Caco-2 (cell line): Measurements from ENCODE around the gene YJEFN3. TPM values are rescaled to one million over a fixed set of nuclear protein-coding genes. Genes with fewer than 3 reads are reported as not detected.

ENCODE experiments used
- BruUV-seq: library from RNA; stranded (reverse); fragments of 400-500 nt; replicated peaks from 2 replicates; lab custom pipeline; 2021; lab: Mats Ljungman, UMichigan
- CTCF ChIA-PET: fragments of 300-600 bp; sonication (Branson Sonifier 250); formaldehyde crosslinking; loops from one replicate; lab custom pipeline; 2022; ENCODE audit warnings: antibody characterized with exemption; lab: Charles Lee
- POLR2A ChIA-PET: fragments of 300-600 bp; sonication (Branson Sonifier 250); formaldehyde crosslinking; loops from one replicate; lab custom pipeline; 2022; ENCODE audit warnings: antibody characterized with exemption; lab: Charles Lee
- DNase-seq, 2 experiments: peaks; one replicate each; pipeline versions ENCODE4 v3.0.0 to v3.0.0-alpha.2; 2020 to 2022
- H3K27me3 ChIP-seq: replicated peaks from 2 replicates; pipeline ENCODE4 v1.6.0; 2011; ENCODE audit warnings: low read length; ENCODE audit not compliant: control insufficient read depth, insufficient read depth
- H3K36me3 ChIP-seq: 2 replicates; pipeline ENCODE4 v1.5.1; 2011; ENCODE audit warnings: low read length; ENCODE audit not compliant: control insufficient read depth, insufficient read depth
- H3K4me1 ChIP-seq: fragments of 250-450 bp; sonication (Bioruptor Pico); 2 replicates; pipeline ENCODE4 v1.5.1; 2020; ENCODE audit warnings: mild to moderate bottlenecking
- H3K4me3 ChIP-seq: 2 replicates; pipeline ENCODE4 v1.5.1; 2011; ENCODE audit warnings: low read depth, mild to moderate bottlenecking, control low read depth, low read length
- H3K9me3 ChIP-seq: fragments of 250-450 bp; sonication (Bioruptor Pico); 2 replicates; pipeline ENCODE4 v1.5.1; 2020; ENCODE audit warnings: mild to moderate bottlenecking, moderate library complexity
- H3K27ac Mint-ChIP-seq: one replicate; pipeline ENCODE4 v1.8.0; 2022; ENCODE audit warnings: mixed read lengths; ENCODE audit not compliant: unreplicated experiment
- H3K27me3 Mint-ChIP-seq: one replicate; pipeline ENCODE4 v1.8.0; 2022; ENCODE audit warnings: mixed read lengths; ENCODE audit not compliant: insufficient read depth, unreplicated experiment
- H3K36me3 Mint-ChIP-seq: one replicate; pipeline ENCODE4 v1.8.0; 2022; ENCODE audit warnings: mild to moderate bottlenecking, mixed read lengths; ENCODE audit not compliant: insufficient read depth, unreplicated experiment
- H3K4me1 Mint-ChIP-seq: one replicate; pipeline ENCODE4 v1.8.0; 2022; ENCODE audit warnings: low read depth, mixed read lengths; ENCODE audit not compliant: unreplicated experiment
- H3K4me3 Mint-ChIP-seq: one replicate; pipeline ENCODE4 v1.8.0; 2022; ENCODE audit warnings: mild to moderate bottlenecking, moderate library complexity, mixed read lengths; ENCODE audit not compliant: unreplicated experiment
- H3K9me3 Mint-ChIP-seq: one replicate; pipeline ENCODE4 v1.8.0; 2022; ENCODE audit warnings: mixed read lengths; ENCODE audit not compliant: unreplicated experiment
- CTCF ChIP-seq, 2 experiments: fragments of 200-600 bp in 1 of 2; IDR thresholded peaks; 1 replicate in 1 of 2; 2 replicates in 1 of 2; pipeline versions ENCODE4 v1.5.1 to v1.8.0; 2011 to 2022; ENCODE audit warnings: antibody characterized with exemption in 1 of 2, control low read depth in 1 of 2, inconsistent platforms in 1 of 2, low read depth in 1 of 2, low read length in 1 of 2, mild to moderate bottlenecking in 1 of 2, moderate library complexity in 1 of 2; ENCODE audit not compliant: insufficient read depth in 1 of 2, severe bottlenecking in 1 of 2, unreplicated experiment in 1 of 2
- intact Hi-C: fragments of 100-400 bp; cut with micrococcal nuclease; formaldehyde crosslinking; loops from one replicate; pipeline ENCODE4 v1.10.0; 2022; ENCODE audit not compliant: unreplicated experiment
- total RNA-seq: library from RNA; stranded (reverse); gene quantifications from 2 replicates; pipeline ENCODE4 v1.2.3, GENCODE V29; 2022

YJEFN3 gene
- total RNA-seq, 1 experiment from 2014 or later, result 8.1 TPM

DNA sequence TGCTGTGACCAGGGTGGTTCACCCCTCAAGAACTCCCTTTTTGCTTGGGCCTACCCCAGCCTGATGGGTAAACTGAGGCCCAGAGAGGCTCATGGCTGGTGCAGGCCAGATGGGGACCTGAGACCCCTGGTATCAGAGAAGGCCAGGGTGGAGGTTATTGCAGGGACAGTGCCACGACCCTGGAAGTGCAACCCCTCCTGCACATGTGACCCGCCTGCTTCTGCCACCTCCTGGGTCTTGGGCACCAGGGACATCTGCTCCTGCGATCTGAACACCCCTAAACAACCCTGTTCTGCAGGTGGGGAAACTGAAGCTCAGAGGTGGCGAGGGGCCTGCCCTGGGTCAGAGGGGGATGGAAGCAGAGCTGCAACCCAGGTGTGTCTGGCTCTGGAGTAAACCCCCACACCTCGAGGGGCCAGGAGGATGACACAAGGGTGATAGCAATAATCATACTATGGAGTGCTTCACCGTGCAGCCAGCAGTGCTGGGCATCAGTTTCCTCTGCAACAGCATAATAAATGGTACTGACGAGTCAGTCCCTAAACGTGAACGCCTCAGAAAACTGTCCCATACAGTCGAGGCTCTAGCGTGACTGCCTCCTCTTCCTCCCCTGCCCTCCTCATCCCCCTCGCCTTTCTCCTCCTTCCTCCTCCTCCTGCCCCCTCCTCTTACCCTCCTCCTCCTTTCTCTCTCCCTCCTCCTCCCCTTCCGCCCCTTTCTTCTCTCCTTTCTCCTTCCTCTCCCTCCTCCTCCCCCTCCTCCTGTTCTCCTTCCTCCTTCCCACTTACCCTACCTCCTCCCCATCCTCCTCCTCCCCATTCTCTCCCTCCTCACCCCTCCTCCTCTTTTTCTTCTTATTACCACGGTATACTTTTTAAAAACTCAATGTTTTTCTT, 4.3 kb downstream of the YJEFN3 start:
- Histone ChIP-seq H3K9me3 (no peaks in the 10 kb centered on the region), H3K4me3 (no peak overlapping the region), H3K4me1 (no peaks in the 10 kb centered on the region), H3K27me3 (no peaks in the 10 kb centered on the region), H3K36me3 (no peaks in the 10 kb centered on the region)
- no peak for TF ChIP-seq CTCF (IDR thresholded peaks at IDR 0.05; ENCODE audit: insufficient read depth in 1 of 2, low read depth in 1 of 2, low read length in 1 of 2, severe bottlenecking in 1 of 2, unreplicated experiment in 1 of 2)
- Mint-ChIP-seq H3K4me3 (no peak overlapping the region), H3K4me1 (peaks cover 10% of the 10 kb centered on the region), H3K36me3 (peaks cover 40% of the 10 kb centered on the region), H3K9me3 (no peaks in the 10 kb centered on the region), H3K27ac (no peak overlapping the region), H3K27me3 (no peaks in the 10 kb centered on the region)
- intact Hi-C loops, result loop anchor here (1.0 to 5.0 kb wide), 3 partner anchors 20 to 110 kb away; partner anchors contain the start of genes GMIP and LPAR2
- no TSS peak for BruUV-seq
- CTCF ChIA-PET, result interaction anchor here (0.6 to 2.3 kb wide), 6 partner anchors 20 to 111 kb away, joined by 3 to 15 read pairs (median 7); partner anchors contain the start of genes GMIP and LPAR2
- POLR2A ChIA-PET, result interaction anchor here (1.2 kb wide), 1 partner anchor 95 kb away, joined by 7 read pairs; the partner anchor contains the start of gene LPAR2
- no peak for DNase-seq

GRCh38 chr19:19533841-19534240, 5.1 kb downstream of the YJEFN3 start:
- no peak overlapping the region for H3K4me3 Mint-ChIP-seq
- Histone ChIP-seq H3K4me3 (no peak overlapping the region), H3K9me3 (no peaks in the 10 kb centered on the region), H3K4me1 (no peaks in the 10 kb centered on the region), H3K36me3 (no peaks in the 10 kb centered on the region), H3K27me3 (no peaks in the 10 kb centered on the region)
- no peak for TF ChIP-seq CTCF (IDR thresholded peaks at IDR 0.05; ENCODE audit: insufficient read depth in 1 of 2, low read depth in 1 of 2, low read length in 1 of 2, severe bottlenecking in 1 of 2, unreplicated experiment in 1 of 2)
- no peaks in the 10 kb centered on the region for H3K27me3 Mint-ChIP-seq
- intact Hi-C loops, result loop anchor here (2.0 to 5.0 kb wide), 2 partner anchors 19 to 93 kb away; partner anchors contain the start of gene LPAR2
- H3K27ac Mint-ChIP-seq, result peak overlapping the region; percentile 22
- no peaks in the 10 kb centered on the region for H3K9me3 Mint-ChIP-seq
- POLR2A ChIA-PET, result no interaction called here
- CTCF ChIA-PET, result interaction anchor here (2.3 kb wide), 1 partner anchor 20 kb away, joined by 12 read pairs; no protein-coding TSS in a partner anchor
- peaks cover 40% of the 10 kb centered on the region for H3K36me3 Mint-ChIP-seq
- peaks cover 14% of the 10 kb centered on the region for H3K4me1 Mint-ChIP-seq
- BruUV-seq, result no TSS peak
- DNase-seq, result no peak

DNA sequence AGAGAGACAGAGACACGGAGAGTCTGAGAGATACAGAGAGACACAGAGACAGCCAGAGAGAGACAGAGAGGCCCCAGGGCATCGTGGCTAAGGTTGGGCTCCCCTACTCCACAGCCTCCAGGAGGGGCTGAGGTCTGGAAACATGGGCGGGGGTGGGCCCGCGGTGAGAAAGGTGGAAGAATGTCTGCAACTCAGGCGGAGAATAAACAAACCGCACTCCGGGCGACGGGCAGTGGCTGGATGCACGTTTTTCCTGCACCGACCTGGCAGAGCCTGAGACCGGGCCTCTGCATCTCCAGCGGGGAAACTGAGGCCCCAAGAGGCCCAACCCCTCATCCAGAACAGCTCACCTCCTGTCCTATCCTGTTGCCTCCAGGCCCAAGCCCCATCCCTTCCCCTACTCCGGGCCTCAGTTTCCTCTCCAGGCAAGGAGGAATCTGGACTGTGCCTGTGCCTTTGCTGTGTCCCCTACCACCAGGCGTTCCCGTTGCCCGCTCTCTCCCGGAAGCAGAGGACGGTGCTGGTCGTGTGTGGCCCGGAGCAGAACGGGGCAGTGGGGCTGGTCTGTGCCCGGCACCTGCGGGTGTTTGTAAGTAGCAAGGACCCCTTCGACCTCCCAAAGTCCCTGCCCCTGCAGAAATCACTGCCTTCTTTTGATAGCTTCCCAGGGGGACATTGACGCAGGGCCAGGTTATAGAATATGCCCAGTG, 6.0 kb downstream of the YJEFN3 start:
- ChIA-PET POLR2A (no interaction called here), CTCF (no interaction called here)
- no peaks in the 10 kb centered on the region for H3K9me3 ChIP-seq
- H3K27me3 ChIP-seq, result no peaks in the 10 kb centered on the region
- no peak for TF ChIP-seq CTCF (IDR thresholded peaks at IDR 0.05; ENCODE audit: insufficient read depth in 1 of 2, low read depth in 1 of 2, low read length in 1 of 2, severe bottlenecking in 1 of 2, unreplicated experiment in 1 of 2)
- intact Hi-C loops, result loop anchor here (5.0 kb wide), 1 partner anchor 93 kb away; the partner anchor contains the start of gene LPAR2
- BruUV-seq, result no TSS peak
- H3K4me3 ChIP-seq, result no peak overlapping the region
- H3K4me1 Mint-ChIP-seq, result peaks cover 16% of the 10 kb centered on the region
- H3K9me3 Mint-ChIP-seq, result no peaks in the 10 kb centered on the region
- no peaks in the 10 kb centered on the region for H3K27me3 Mint-ChIP-seq
- no peak overlapping the region for H3K4me3 Mint-ChIP-seq
- peak overlapping the region; percentile 22 for H3K27ac Mint-ChIP-seq
- DNase-seq, result no peak
- H3K36me3 Mint-ChIP-seq, result peaks cover 31% of the 10 kb centered on the region
- no peaks in the 10 kb centered on the region for H3K4me1 ChIP-seq
- no peaks in the 10 kb centered on the region for H3K36me3 ChIP-seq
